C4-2B (cell line): Measurements from ENCODE around the gene STAG3.

Experiments
- CTCF ChIP-seq: fragments of 450-650 bp; conservative IDR thresholded peaks from 2 replicates; pipeline ENCODE4 v1.5.1; 2017; ENCODE audit warnings: mild to moderate bottlenecking
- ZFX ChIP-seq: fragments of 450-650 bp; IDR thresholded peaks from 2 replicates; pipeline ENCODE4 v1.6.1; 2017

GRCh38 chr7:100248483-100248882 lies 70.8 kb downstream of the STAG3 start:
- TF ChIP-seq CTCF (no peak), ZFX (no peak)
